8988T (cell line): Measurements from ENCODE around the gene NES.
A peak's percentile ranks its signal among the peaks of the same experiment; 100 is the strongest.

ENCODE experiments used
- DNase-seq: peaks from one replicate; pipeline ENCODE4 v3.0.0; 2011

Gene NES

GRCh38 chr1:156676820-156677615 is at the start of gene NES:
Gene NES, minus strand, starts transcription at chr1:156677407. Its CDS starts 143 bp downstream, at chr1:156677264.
- DNase-seq, result no peak

GRCh38 chr1:156726549-156727226 is 49.5 kb upstream of the NES start:
- DNase-seq, result no peak

GRCh38 chr1:156725683-156726280 is 48.6 kb upstream of the NES start:
- peak; percentile 66 for DNase-seq

- no peak for DNase-seq
These were observed 44.3 kb upstream of the NES start for GRCh38 chr1:156721535-156721934.

GRCh38 chr1:156721131-156721530 is 43.9 kb upstream of the NES start:
- no peak for DNase-seq

- DNase-seq, result no peak
These were observed 40.1 kb upstream of the NES start for GRCh38 chr1:156717351-156717750.

GRCh38 chr1:156714830-156715229 is 37.6 kb upstream of the NES start:
- DNase-seq, result no peak

GRCh38 chr1:156712626-156713025 is 35.4 kb upstream of the NES start:
- no peak for DNase-seq

- DNase-seq, result no peak
These were observed 34.0 kb upstream of the NES start for GRCh38 chr1:156711011-156711817.

GRCh38 chr1:156709757-156710489 is 32.7 kb upstream of the NES start:
- no peak for DNase-seq

- no peak for DNase-seq
These were observed 31.8 kb upstream of the NES start for GRCh38 chr1:156709031-156709430.

GRCh38 chr1:156708218-156708661 is 31.0 kb upstream of the NES start:
- no peak for DNase-seq

GRCh38 chr1:156707417-156708217 is 30.4 kb upstream of the NES start:
- no peak for DNase-seq

- no peak for DNase-seq
These were observed 29.6 kb upstream of the NES start for GRCh38 chr1:156706657-156707416.

GRCh38 chr1:156705918-156706656 is 28.9 kb upstream of the NES start:
- peak; percentile 62 for DNase-seq

- no peak for DNase-seq
These were observed 28.2 kb upstream of the NES start, which contains the start of gene CRABP2 for GRCh38 chr1:156705321-156705917. Gene CRABP2, minus strand, starts transcription at chr1:156705583. Its CDS starts 137 bp downstream, at chr1:156705446.

- peak; percentile 54 for DNase-seq
These were observed 27.7 kb upstream of the NES start for GRCh38 chr1:156704930-156705320.

- no peak for DNase-seq
These were observed 27.0 kb upstream of the NES start for GRCh38 chr1:156704166-156704711.

- DNase-seq, result no peak
These were observed 26.5 kb upstream of the NES start for GRCh38 chr1:156703741-156704140.
